HG03439 (cell line): Measurements from ENCODE around the gene KYAT1.

Experiments
- ATAC-seq: cut with Tn5 transposase; IDR thresholded peaks from one replicate; pipeline ENCODE4 v1.9.1; 2021; ENCODE audit warnings: mild to moderate bottlenecking, moderate library complexity; ENCODE audit not compliant: unreplicated experiment

Gene KYAT1

DNA sequence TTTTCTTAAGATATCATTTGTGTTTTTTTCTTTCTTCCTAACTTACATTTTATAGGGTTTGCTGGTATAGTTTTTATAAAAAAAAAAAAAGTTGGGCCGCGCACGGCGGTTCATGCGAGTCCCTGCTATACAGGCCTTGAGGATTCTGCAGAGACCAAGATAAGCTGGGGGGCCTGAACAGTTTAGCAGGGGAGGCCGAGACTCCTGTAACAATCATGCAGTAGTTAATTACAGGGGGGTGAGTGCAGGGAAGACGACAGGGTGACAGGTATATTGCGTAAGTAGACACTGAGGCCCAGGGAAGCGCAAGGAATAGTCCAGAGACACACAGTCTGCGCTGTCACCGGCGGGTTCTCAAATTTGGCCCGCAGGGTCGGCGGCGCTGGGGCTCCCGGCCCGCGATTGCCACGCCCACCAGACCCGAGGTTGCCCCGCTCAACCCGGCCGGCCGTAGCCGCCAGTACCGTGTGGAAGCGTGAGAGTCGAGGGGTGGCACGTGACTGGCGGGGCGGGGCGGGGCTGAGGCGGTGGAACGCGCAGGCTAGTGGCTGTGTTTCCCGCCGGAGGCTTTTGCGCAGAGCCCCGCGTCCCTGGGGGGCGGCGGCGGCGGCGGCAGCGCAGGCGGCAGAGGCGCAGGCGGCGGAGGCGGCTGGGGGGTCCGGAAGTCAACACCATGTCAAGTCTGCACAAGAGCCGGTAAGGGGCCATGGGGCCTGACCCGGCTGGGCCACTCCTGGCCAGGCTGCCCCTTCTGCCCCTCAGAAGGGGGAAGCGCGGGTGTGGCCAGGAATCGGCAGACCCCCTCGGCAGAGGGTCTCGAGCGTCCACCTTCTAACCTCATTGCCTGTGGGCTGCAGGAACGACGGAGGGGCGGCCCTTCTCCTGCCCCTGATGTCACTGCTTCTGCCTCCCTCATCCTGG lies 94.8 kb downstream of the KYAT1 start, which contains the start of gene TBC1D13:
TBC1D13 (plus strand) TSS at position 573 of the 921 bp plus-strand sequence; CDS start at position 674, 101 bp downstream.
- ATAC-seq, result peak; percentile 86

GRCh38 chr9:128785427-128785826 lies 96.3 kb downstream of the KYAT1 start:
- no peak for ATAC-seq
